Measurements from ENCODE around the gene NCOA7. TPM values are rescaled to one million over a fixed set of nuclear protein-coding genes. Genes with fewer than 3 reads are reported as not detected.
"Not testable (repeated sequence)": the region's sequence is repeated elsewhere in the genome, so short reads cannot be mapped to it uniquely, and the experiment has no call there.

The NCOA7 gene
- total RNA-seq, 4 donors from 2014 or later, result 18.1 to 31.4 (median 26.7) TPM

GRCh38 chr6:125931733-125932450 is 141.1 kb downstream of the NCOA7 start:
- Histone ChIP-seq H3K27me3 (no peaks in the 10 kb centered on the region), H3K27ac (no peak overlapping the region), H3K4me1 (no peaks in the 10 kb centered on the region), H3K36me3 (peaks cover 0 to 28% of the 10 kb centered on the region in 2 donors), H3K4me3 (no peak overlapping the region), H3K9me3 (no peaks in the 10 kb centered on the region)
- WGBS, 2 donors (ENCODE audit: low coverage in 1 of 2), result 90 to 91% methylated on average over 4 of the region's 4 CpGs
- TF ChIP-seq POLR2AphosphoS5 (IDR thresholded peaks at IDR 0.05) (no peak), POLR2A (IDR thresholded peaks at IDR 0.05) (no peak), EP300 (IDR thresholded peaks at IDR 0.05) (no peak), CTCF (IDR thresholded peaks at IDR 0.05) (no peak)
- no peak for ATAC-seq

GRCh38 chr6:125932451-125932795 is 141.7 kb downstream of the NCOA7 start:
- H3K36me3 ChIP-seq, result peaks cover 0 to 26% of the 10 kb centered on the region in 2 donors
- no peaks in the 10 kb centered on the region for H3K27me3 ChIP-seq
- H3K4me3 ChIP-seq, result no peak overlapping the region
- no peaks in the 10 kb centered on the region for H3K9me3 ChIP-seq
- H3K4me1 ChIP-seq, result no peaks in the 10 kb centered on the region
- no peak for ATAC-seq
- H3K27ac ChIP-seq, result no peak overlapping the region
- TF ChIP-seq EP300 (IDR thresholded peaks at IDR 0.05) (no peak), POLR2A (IDR thresholded peaks at IDR 0.05) (no peak), CTCF (IDR thresholded peaks at IDR 0.05) (no peak), POLR2AphosphoS5 (IDR thresholded peaks at IDR 0.05) (no peak)

- not testable (repeated sequence) for H3K27ac ChIP-seq, ATAC-seq, H3K9me3 ChIP-seq, H3K27me3 ChIP-seq, H3K4me3 ChIP-seq, H3K4me1 ChIP-seq
- H3K36me3 ChIP-seq, result peaks cover 0 to 10% of the 10 kb centered on the region in 2 donors
- 84 to 95% methylated on average over 5 of the region's 5 CpGs for WGBS, 2 donors (ENCODE audit: low coverage in 1 of 2)
Measured at GRCh38 chr6:125935520-125935919, 144.8 kb downstream of the NCOA7 start.

GRCh38 chr6:125939026-125939425 is 148.3 kb downstream of the NCOA7 start:
- Histone ChIP-seq H3K4me1 (no peaks in the 10 kb centered on the region), H3K36me3 (no peaks in the 10 kb centered on the region), H3K27me3 (no peaks in the 10 kb centered on the region), H3K4me3 (no peak overlapping the region), H3K27ac (no peak overlapping the region), H3K9me3 (no peaks in the 10 kb centered on the region)
- no peak for ATAC-seq
- no peak for TF ChIP-seq EP300 (IDR thresholded peaks at IDR 0.05)
- no peak for TF ChIP-seq CTCF (IDR thresholded peaks at IDR 0.05)
- TF ChIP-seq POLR2A (IDR thresholded peaks at IDR 0.05), result no peak
- no peak for TF ChIP-seq POLR2AphosphoS5 (IDR thresholded peaks at IDR 0.05)
- WGBS, 2 donors (ENCODE audit: low coverage in 1 of 2), result 33 to 58% methylated on average over 1 of the region's 1 CpG

- no peaks in the 10 kb centered on the region for H3K36me3 ChIP-seq
- H3K4me1 ChIP-seq, result no peaks in the 10 kb centered on the region
- 75 to 81% methylated on average over 2 of the region's 2 CpGs for WGBS, 2 donors (ENCODE audit: low coverage in 1 of 2)
- H3K27ac ChIP-seq, result no peak overlapping the region
- H3K4me3 ChIP-seq, result no peak overlapping the region
- no peaks in the 10 kb centered on the region for H3K27me3 ChIP-seq
- H3K9me3 ChIP-seq, result no peaks in the 10 kb centered on the region
- ATAC-seq, result no peak
- no peak for TF ChIP-seq POLR2A (IDR thresholded peaks at IDR 0.05)
- no peak for TF ChIP-seq POLR2AphosphoS5 (IDR thresholded peaks at IDR 0.05)
- no peak for TF ChIP-seq EP300 (IDR thresholded peaks at IDR 0.05)
- no peak for TF ChIP-seq CTCF (IDR thresholded peaks at IDR 0.05)
Measured at GRCh38 chr6:125939791-125940190, 149.0 kb downstream of the NCOA7 start.
